Purkinje cell (primary cell): Measurements from ENCODE around the gene FPGS. TPM values are rescaled to one million over a fixed set of nuclear protein-coding genes. Genes with fewer than 3 reads are reported as not detected.

ENCODE experiments used
- polyA plus RNA-seq: library from polyadenylated mRNA; unstranded; fragments of >200 nt; fragmentation: Nextera tagmentation; gene quantifications from 2 replicates; pipeline ENCODE4 v1.2.1, GENCODE V29; 2014

FPGS gene
- 1.7 and 3.1 TPM in 2 replicates for polyA plus RNA-seq

DNA sequence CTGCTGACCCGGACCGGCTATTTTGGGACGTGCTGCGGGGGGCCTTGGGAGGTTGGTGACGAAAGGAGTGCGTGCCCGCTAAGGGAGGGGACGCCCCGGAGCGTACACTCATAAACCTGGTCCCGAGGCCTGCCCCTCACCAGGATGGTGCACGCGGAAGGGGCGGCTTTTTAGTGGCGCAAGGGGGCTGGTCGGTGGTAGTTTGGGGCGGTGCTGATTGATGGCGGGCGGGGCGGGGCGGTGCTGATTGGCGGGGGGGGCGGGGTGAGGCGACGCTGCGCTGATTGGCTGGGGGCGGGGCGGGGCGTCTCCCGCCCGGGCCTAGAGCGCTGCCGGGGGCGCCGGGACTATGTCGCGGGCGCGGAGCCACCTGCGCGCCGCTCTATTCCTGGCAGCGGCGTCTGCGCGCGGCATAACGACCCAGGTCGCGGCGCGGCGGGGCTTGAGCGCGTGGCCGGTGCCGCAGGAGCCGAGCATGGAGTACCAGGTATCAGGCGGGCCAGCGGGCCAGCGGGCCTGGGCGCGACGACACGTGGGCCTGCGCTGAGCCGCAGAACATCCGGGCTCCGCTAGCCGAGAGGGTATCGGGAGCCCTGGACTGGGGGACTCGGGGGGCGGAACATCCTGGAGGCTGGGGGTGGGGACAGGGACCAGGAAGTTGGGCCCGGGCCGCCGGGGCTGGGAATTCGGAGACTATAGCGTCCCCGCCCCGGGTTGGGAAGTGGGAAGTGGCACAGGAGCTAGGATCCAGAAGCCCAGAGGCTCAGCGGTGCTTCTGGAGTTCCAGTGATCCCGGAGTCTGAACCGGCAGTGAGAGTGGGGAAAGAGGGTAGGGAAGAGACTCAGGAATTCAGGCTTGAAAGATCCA, at the start of gene FPGS:
Gene FPGS, plus strand, starts transcription at position 307 of the 868 bp plus-strand sequence. Its CDS starts 43 bp downstream, at position 350.

DNA sequence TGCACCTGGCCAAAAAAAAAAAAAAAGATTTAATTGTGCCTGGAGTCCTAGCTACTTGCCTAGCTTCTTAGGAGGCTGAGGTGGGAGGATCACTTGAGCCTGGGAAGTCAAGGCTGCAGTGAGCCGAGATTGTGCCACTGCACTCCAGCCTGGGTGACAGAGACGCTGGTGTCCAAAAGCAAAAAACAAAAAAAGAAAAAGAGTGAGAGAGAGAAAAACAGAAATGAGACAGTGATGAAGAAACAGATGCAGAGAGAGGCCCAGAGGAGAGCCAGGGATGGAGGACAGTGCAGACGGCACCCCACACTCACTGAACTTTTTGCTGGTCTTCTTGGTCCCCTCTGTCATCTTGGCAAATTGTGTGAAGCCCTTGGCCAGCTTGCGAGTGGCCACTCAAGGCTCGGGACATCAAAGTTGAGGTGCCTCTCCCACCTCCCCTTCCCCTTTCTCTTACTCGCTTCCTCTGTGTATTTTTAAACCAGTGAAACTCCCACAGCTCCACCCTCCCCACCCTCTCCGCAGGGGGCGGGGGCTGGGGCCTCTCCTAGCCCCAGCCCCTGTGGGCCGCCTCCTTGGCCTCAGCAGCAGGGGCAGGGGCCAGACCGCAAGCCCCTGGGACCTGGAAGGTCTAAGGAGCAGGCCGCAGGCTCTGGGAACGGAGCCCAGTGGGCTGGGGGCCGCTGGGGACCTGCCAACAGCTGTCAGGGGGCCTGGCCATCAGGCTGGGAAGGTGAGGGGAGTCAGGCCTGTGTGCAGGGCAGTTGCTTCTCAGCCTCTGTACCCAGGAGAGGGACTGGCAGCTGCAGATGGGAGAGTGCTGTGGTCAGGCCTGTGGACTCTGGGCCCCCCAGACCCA, 24.2 kb upstream of the FPGS start, which contains the start of gene SH2D3C:
Gene SH2D3C, minus strand, starts transcription at position 387 of the 856 bp plus-strand sequence. Its CDS starts 39 bp downstream, at position 348.

GRCh38 chr9:127785933-127786772, 16.5 kb upstream of the FPGS start, which contains the start of gene CDK9:
TSS of gene CDK9 (plus strand) at chr9:127786034. CDS start at chr9:127786149, 115 bp downstream.

GRCh38 chr9:127854184-127854806, 51.6 kb downstream of the FPGS start, which contains the start of gene ENG:
TSS of gene ENG (minus strand) at chr9:127854658. CDS start at chr9:127854355, 303 bp downstream.

Other genes starting within 250 kb of the FPGS start
- 125 and 169 TPM in 2 replicates for gene STXBP1, start 190.6 kb upstream of the FPGS start, polyA plus RNA-seq
- not detected in 2 replicates for gene CFAP157, start 95.9 kb upstream of the FPGS start, polyA plus RNA-seq
- 1.4 and 5.5 TPM in 2 replicates for gene PTRH1, start 87.2 kb upstream of the FPGS start, polyA plus RNA-seq
- gene TTC16, start 86.8 kb upstream of the FPGS start, polyA plus RNA-seq, result not detected in 2 replicates
- 1.9 and 2.4 TPM in 2 replicates for gene TOR2A, start 67.6 kb upstream of the FPGS start, polyA plus RNA-seq
- gene SH2D3C, start 24.2 kb upstream of the FPGS start, polyA plus RNA-seq, result 1.3 TPM in 1 of 2 replicates, not detected in the other
- 4.6 and 9.2 TPM in 2 replicates for gene CDK9, start 16.8 kb upstream of the FPGS start, polyA plus RNA-seq
- gene ENG, start 51.8 kb downstream of the FPGS start, polyA plus RNA-seq, result 0.08 TPM in 1 of 2 replicates, not detected in the other
- gene AK1, start 74.8 kb downstream of the FPGS start, polyA plus RNA-seq, result 86.9 and 113 TPM in 2 replicates
- 2.7 and 6.1 TPM in 2 replicates for gene ST6GALNAC6, start 96.7 kb downstream of the FPGS start, polyA plus RNA-seq
- 1.7 TPM in 2 replicates for gene ST6GALNAC4, start 114.2 kb downstream of the FPGS start, polyA plus RNA-seq
- not detected in 2 replicates for gene PIP5KL1, start 127.9 kb downstream of the FPGS start, polyA plus RNA-seq
- 13.0 and 32.8 TPM in 2 replicates for gene DPM2, start 135.0 kb downstream of the FPGS start, polyA plus RNA-seq
- 1.2 and 4.2 TPM in 2 replicates for gene EEIG1, start 178.1 kb downstream of the FPGS start, polyA plus RNA-seq